Esophagus muscularis mucosa (tissue), 4 donors: ENCODE data around the gene CLCN7.

Experiments used
- CTCF ChIP-seq, 3 experiments: fragments of 200-600 bp in 2 of 3; fragments of 450-650 bp in 1 of 3; sonication (generic) in 2 of 3; IDR thresholded peaks; one replicate each; pipeline ENCODE4 v1.5.1; 2017 to 2019; ENCODE audit warnings: antibody characterized with exemption in 3 of 3, mild to moderate bottlenecking in 2 of 3, moderate library complexity in 1 of 3
- EP300 ChIP-seq: sonication (generic); formaldehyde crosslinking; IDR thresholded peaks from one replicate; pipeline ENCODE4 v1.6.1; 2017; ENCODE audit warnings: antibody characterized with exemption
- POLR2AphosphoS5 ChIP-seq, 2 donors: sonication (generic); formaldehyde crosslinking; IDR thresholded peaks; one replicate each; pipeline ENCODE4 v1.6.1; 2017; ENCODE audit warnings: antibody characterized with exemption in 2 of 2

- TF ChIP-seq CTCF (IDR thresholded peaks at IDR 0.05) = no peak
- TF ChIP-seq POLR2AphosphoS5 (IDR thresholded peaks at IDR 0.05) = no peak
- no peak for TF ChIP-seq EP300
These were observed 50.8 kb downstream of the CLCN7 start for GRCh38 chr16:1424028-1424427.
